ENCODE results near the gene LRRC28. TPM values are rescaled to one million over a fixed set of nuclear protein-coding genes. Genes with fewer than 3 reads are reported as not detected.

LRRC28 gene
- total and polyA plus RNA-seq, 2 of the 4 experiments (the other 2 are of a cell fraction) = 12.7 to 21.1 TPM

GRCh38 chr15:99403597-99403996 lies 152.3 kb downstream of the LRRC28 start:
- Histone ChIP-seq H3K56ac (ENCODE audit: extremely low read depth, insufficient read depth, low read length) (no peak overlapping the region), H2BK120ac (ENCODE audit: low read depth, low read length) (no peak overlapping the region), H2AFZ (replicated peaks; ENCODE audit: low read length, poor library complexity) (no peak overlapping the region), H3K4me3 (ENCODE audit: insufficient read depth, low read depth, low read length) (no peak overlapping the region), H3K9ac (ENCODE audit: low read depth, low read length) (no peak overlapping the region), H3K9me1 (ENCODE audit: insufficient read depth, low read length) (0 out of 2 replicates have a peak, but pooled peaks cover 2% of the 10 kb centered on the region), H2BK15ac (ENCODE audit: low read depth, low read length) (no peak overlapping the region), H2AK5ac (ENCODE audit: low read depth, low read length) (no peak overlapping the region), H3K27me3 (ENCODE audit: control insufficient read depth, insufficient read depth, low read length) (no peaks in the 10 kb centered on the region), H3K27ac (ENCODE audit: insufficient read depth, low read length) (no peak overlapping the region), H2BK20ac (ENCODE audit: low read depth, low read length) (no peak overlapping the region), H4K5ac (ENCODE audit: low read depth, low read length) (no peak overlapping the region), H3K4ac (ENCODE audit: low read depth, low read length) (no peak overlapping the region), H3K36me3 (ENCODE audit: control insufficient read depth, insufficient read depth, low read length) (no peaks in the 10 kb centered on the region), H3K14ac (replicated peaks; ENCODE audit: low read depth, low read length) (no peak overlapping the region; the same call in 1 of the 2 replicates), H3K4me2 (ENCODE audit: low read depth, low read length) (no peak overlapping the region), H4K91ac (ENCODE audit: insufficient read depth, low read depth, low read length) (no peak overlapping the region), H3K18ac (ENCODE audit: low read depth, low read length) (no peak overlapping the region), H3K79me1 (ENCODE audit: low read depth in 1 of 2, low read length in 2 of 2) (no peaks in the 10 kb centered on the region), H2BK5ac (ENCODE audit: low read depth, low read length, poor library complexity, severe bottlenecking) (no peak overlapping the region), H3K23ac (ENCODE audit: low read depth, low read length) (no peak overlapping the region), H4K20me1 (ENCODE audit: insufficient read depth, low read length) (no peaks in the 10 kb centered on the region), H4K8ac (ENCODE audit: low read depth in 2 of 2, low read length in 2 of 2) (no peak overlapping the region), H2AK9ac (replicated peaks; ENCODE audit: low read depth, low read length, poor library complexity) (no peak overlapping the region), H3K9me3 (ENCODE audit: control insufficient read depth, insufficient read depth, low read length) (no peaks in the 10 kb centered on the region), H3K4me1 (ENCODE audit: control insufficient read depth, insufficient read depth, low read length) (peaks cover 6% of the 10 kb centered on the region)
- DNase-seq (peak; percentile 22), ATAC-seq (ENCODE audit: low read depth) (no peak)
- intact Hi-C loops (cut with micrococcal nuclease) (no loop called here), in situ Hi-C loops (cut with MboI; ENCODE audit: low sequenced_read_pairs) (no loop called here), dilution Hi-C loops (cut with HindIII; ENCODE audit: low sequenced_read_pairs, unreplicated experiment) (no loop called here)
- ChIA-PET CTCF (no interaction called here), POLR2A (ENCODE audit: unreplicated experiment) (no interaction called here)
- no TSS peak for BruUV-seq (replicated peaks)
- no peak for TF ChIP-seq RFX5 (IDR thresholded peaks at IDR 0.05; ENCODE audit: low read depth, low read length)
- no peak for TF ChIP-seq FOS (IDR thresholded peaks at IDR 0.05; ENCODE audit: low read depth, low read length)
- no peak for TF ChIP-seq NFE2L2 (IDR thresholded peaks at IDR 0.05; ENCODE audit: low read depth, low read length)
- TF ChIP-seq USF2 (IDR thresholded peaks at IDR 0.05; ENCODE audit: low read depth, low read length) = no peak
- TF ChIP-seq RAD21 (IDR thresholded peaks at IDR 0.05; ENCODE audit: low read length) = no peak
- TF ChIP-seq CTCF (conservative IDR thresholded peaks at IDR 0.05; ENCODE audit: low read depth, low read length) = no peak
- TF ChIP-seq ELK1 (IDR thresholded peaks at IDR 0.05; ENCODE audit: borderline replicate concordance, low read depth, low read length) = no peak
- TF ChIP-seq RCOR1 (IDR thresholded peaks at IDR 0.05; ENCODE audit: insufficient replicate concordance, low read length) = no peak
- TF ChIP-seq SMC3 (IDR thresholded peaks at IDR 0.05; ENCODE audit: low read depth, low read length) = no peak
- WGBS, 2 experiments (ENCODE audit: extremely low coverage in 2 of 2, insufficient read length in 1 of 2) = no CpG with 5 or more reads among the region's 11 CpGs
